NCI-H1436 (cell line): ENCODE measurements around the gene CDH18.

Source experiments
- DNase-seq: peaks from one replicate; lab custom pipeline; 2025; lab: John Stamatoyannopoulos, UW

CDH18 gene

DNA sequence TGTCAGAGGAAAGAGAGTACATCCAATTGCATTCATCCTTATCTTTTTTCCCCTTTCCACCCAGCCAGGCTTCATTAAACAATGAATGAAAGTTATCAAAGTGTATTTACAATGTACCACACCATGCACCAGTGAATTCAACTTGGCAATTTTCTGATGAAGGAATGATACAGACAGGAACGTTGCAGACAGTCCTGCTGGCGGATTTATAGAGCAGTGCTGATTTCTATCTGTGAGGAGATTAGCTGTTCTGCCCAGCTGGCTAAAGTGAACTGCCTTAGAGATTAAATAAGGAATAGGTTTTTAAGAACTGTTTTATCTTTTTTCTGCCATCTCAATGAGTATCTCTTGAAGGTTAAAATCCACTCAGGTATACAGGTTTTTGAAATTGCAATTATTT is 403.9 kb downstream of the CDH18 start:
- no peak for DNase-seq

GRCh38 chr5:19577882-19578281 is 410.1 kb downstream of the CDH18 start:
- no peak for DNase-seq

DNA sequence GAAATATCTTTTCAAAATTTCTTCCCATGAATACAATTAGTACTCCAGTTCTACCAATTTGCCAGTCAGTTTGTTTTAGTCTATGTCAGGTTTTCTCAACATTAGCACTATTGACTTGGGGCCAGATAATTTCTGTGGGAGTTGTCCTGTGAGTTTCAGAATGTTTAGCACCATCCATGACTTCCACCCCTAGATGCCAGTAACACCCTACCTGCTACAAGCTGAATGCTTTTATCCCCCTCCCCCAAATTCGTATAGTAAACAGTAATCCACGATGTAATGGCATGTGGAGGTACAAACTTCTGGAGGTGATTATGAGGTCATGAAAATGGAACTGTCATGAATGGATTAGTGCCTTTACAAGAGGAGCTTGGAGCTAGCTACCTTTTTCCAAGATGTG is 420.0 kb downstream of the CDH18 start:
- DNase-seq: no peak

- DNase-seq: no peak
These were observed 422.5 kb downstream of the CDH18 start for GRCh38 chr5:19565466-19565865.

- DNase-seq: no peak
These were observed 424.0 kb downstream of the CDH18 start for GRCh38 chr5:19564036-19564435.

DNA sequence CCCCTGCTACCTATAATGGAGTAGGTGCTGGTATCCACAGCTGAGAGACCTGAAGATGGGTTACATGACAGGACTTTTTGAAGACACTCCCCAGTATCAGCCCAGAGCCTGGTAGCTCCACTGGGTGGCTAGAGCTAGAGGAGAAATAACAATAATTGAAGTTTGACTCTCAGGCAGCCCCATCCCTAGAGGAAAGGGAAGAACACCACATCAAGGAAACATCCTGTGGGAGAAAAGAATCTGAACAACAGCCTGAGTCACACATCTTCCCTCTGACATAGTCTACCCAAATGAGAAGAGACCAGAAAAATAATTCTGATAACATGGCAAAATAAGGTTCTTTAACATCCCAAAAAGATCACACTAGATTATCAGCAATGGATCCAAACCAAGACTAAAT is 432.1 kb downstream of the CDH18 start:
- no peak for DNase-seq

DNA sequence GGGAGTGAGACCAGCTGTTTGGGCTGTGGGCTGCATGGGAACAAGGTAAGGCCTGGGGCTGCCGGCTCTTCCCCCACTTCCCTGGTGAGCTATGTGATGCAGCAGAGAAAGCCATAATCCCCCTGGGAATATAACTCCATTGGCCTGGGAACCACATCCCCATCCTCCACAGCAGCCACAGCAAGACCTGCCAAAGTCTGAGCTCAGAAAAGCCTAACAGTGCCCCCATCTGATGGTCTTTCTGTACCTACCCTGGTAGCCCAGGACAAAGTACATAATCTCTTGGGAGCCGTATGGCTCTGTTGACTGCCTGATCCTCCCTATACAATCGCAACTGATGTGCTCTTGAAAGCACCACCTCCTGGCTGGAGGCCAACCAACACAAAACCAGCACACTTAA is 432.6 kb downstream of the CDH18 start:
- DNase-seq: no peak

- no peak for DNase-seq
These were observed 433.5 kb downstream of the CDH18 start for GRCh38 chr5:19554524-19554923.

GRCh38 chr5:19547640-19548039 is 440.4 kb downstream of the CDH18 start:
- no peak for DNase-seq

- no peak for DNase-seq
These were observed 441.5 kb downstream of the CDH18 start for GRCh38 chr5:19546521-19546920.

DNA sequence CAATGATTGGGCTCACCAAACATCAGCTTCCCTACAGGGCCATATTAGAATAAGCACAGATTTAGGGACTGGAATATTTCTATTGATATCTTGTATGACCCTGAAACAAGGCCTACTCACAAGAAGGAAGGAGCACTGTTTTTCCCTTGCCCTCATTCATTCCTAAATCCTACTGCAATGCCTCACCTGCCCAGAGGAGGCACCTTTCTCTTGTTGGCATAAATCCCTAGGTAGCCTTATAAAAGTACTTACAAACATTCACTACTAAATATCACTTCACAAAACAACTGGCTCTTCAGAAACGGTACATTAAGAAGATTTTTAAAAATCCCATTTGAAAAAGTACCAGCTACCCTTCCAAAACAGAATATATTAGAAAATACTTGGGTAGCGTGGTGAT is 449.4 kb downstream of the CDH18 start:
- no peak for DNase-seq

- DNase-seq: no peak
These were observed 451.6 kb downstream of the CDH18 start for GRCh38 chr5:19536387-19536786.

GRCh38 chr5:19534751-19535150 is 453.2 kb downstream of the CDH18 start:
- DNase-seq: no peak

DNA sequence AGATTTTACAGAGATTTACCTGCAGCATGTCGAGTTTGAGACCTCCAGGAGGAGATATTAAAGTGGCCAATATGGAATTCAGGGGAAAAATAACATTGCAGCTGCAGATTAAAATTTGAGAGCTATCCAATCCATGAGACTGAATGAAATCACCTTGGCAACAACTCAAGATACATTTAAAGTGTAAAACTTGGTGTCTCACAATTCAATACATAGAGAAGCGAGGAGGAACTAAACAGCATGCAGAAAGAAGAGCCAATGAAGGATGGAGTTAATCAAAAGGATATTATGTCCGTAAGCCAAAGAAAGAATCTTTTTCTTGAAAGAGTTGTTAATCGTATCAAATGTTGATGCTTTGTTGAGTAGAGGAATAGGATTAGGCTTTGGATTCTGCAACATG is 455.1 kb downstream of the CDH18 start:
- DNase-seq: no peak

DNA sequence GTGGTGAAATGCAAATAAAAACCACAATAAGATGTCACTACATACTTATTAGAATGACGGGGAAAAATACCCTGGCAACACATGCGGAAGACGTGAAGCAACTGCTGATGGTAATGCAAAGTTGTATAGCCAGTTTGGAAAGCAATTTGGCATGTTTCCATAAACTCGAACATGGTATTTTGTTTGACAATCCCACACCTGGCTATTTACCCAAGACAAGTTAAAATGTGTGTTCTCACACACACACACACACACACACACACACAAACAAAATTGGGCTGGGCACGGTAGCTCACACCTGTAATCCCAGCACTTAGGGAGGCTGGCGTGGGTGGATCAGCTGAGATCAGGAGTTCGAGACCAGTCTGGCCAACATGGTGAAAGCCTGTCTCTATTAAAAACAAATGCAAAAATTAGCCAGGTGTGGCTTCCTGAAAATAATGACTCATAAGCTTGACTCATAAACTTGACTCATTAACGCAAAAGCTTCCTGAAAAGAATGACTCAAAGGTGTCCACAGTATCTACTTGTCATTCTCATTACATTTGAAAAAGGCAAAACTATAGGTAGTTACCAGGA is 456.5 kb downstream of the CDH18 start:
- DNase-seq: no peak

GRCh38 chr5:19519448-19519847 is 468.6 kb downstream of the CDH18 start:
- no peak for DNase-seq

DNA sequence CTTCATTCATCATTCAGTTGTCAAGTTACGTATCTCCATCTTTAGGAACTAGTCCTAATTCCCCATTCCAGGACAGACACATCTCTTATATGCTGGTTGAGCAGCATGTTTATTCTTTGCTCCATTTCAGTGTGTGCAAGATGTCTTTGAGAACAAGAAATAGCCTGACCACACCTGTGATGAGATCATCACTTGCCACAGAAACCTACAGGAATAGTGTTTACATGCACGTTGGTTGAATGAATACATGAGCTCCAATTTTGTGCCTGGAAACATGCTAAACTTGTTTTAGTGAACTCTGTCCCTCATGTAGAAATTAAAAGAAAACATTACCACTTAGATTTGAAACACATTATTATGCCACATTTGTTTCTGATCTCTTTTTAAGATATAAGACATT is 489.1 kb downstream of the CDH18 start:
- DNase-seq: no peak

GRCh38 chr5:19497229-19497815 is 490.7 kb downstream of the CDH18 start:
- DNase-seq: no peak

DNA sequence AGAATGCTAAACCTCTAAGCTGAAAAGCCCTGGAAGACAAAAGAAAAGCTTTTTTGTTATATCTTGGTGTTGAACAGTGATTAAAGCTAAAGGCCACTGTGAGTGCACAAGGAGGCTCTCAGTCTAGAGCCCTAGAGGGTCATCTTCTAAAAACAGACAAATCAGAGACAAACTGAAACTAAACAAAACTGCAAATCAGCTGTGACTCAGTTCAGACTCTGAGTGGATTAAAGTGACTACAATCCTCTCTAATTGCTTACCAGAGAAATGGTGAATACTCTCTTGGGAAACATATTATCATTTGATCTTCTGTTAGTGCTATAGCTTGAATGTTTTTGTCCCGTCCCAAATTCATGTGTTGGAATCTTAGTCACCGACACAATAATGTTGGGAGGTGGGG is 491.9 kb downstream of the CDH18 start:
- DNase-seq: no peak

DNA sequence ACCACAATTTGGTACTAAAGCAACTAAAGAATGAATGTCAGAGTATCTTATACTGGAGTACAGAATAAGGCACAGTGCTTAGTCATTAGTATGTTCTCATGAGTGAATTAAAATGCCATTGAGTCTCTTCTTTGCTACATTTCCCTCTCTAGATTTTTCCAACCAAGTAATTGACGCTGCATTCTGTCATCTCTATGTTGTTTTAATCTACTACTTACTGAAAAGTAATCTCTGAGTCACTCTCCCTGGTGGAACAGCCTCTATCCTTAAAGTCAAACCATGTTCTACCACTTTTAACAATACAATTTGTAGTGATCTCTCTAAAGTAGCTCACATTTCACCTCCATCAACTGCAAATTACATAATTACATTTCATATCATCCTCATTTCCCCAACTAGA is 495.1 kb downstream of the CDH18 start:
- DNase-seq: no peak

DNA sequence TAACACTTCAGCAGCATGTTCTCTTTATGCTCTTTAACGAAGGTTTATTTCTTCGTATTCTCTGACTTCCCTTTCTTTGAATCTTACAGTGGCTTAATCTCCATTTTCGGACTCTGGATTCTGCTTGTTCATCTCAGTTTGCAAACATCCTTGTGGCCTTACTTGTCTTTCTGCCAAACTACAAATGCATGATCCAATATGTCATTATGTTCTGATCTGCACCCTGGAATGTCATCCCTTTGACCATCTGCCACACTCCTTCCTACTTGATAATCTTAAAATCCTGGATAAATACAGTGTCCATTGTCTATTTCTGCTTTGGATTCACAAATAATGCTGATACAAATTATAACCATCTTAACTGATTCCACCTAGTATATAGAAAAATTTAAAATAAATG is 499.2 kb downstream of the CDH18 start:
- DNase-seq: no peak

GRCh38 chr5:19487480-19487879 is 500.5 kb downstream of the CDH18 start:
- no peak for DNase-seq

GRCh38 chr5:19479562-19479961 is 508.4 kb downstream of the CDH18 start:
- no peak for DNase-seq

DNA sequence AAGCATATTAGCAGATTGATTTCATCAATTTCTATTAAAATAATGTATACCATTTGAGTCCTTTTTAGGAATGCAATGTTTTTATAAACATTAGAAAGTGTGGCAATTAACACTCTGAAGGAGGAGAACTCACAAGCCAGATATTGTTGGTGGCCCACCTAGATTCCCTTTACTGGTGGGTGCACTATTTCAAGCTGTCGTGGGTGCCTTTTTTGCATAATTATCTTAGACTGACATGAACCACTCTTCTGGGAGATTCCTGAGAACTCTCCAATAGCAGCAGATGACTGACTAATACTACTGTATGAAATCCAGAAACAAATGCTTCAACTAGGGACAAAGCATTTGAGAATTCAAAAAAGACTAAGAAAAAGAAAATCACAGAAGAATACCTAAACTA is 526.0 kb downstream of the CDH18 start:
- DNase-seq: no peak

GRCh38 chr5:19424506-19424905 is 563.5 kb downstream of the CDH18 start:
- DNase-seq: no peak
